ENCODE measurements around the gene WBP4.

WBP4 gene

DNA sequence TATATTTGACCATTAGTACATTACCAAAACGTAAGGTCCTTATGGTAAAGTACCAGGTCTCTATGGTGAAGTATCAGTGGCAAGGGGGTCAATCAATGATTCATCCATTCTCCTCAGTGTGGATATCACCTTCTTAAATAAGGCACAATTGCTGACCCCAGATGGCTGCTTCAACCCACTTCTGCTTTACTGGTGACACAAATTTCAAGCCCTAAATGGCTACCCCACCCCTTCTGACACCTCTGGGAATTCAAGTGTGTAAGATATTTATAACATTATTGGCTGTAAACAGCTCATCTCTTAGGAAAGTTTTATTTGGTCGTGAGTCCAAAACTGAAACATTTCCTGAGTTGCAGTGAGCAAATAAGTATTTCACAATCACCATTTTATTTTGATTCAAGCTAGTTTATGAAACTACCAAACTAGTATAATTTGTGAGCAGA lies 7.9 kb upstream of the WBP4 start:
- peak overlapping the region; percentile 2 for H3K4me3 ChIP-seq (ENCODE audit: low read depth, low read length)
- DNase-seq (ENCODE audit: low read depth): peak; percentile 93
- TF ChIP-seq POLR2A (IDR thresholded peaks at IDR 0.05; ENCODE audit: extremely low read depth, insufficient read length) (no peak), MYC (IDR thresholded peaks at IDR 0.05; ENCODE audit: low read depth, low read length) (no peak)
- TF ChIP-seq, protein P1, sequence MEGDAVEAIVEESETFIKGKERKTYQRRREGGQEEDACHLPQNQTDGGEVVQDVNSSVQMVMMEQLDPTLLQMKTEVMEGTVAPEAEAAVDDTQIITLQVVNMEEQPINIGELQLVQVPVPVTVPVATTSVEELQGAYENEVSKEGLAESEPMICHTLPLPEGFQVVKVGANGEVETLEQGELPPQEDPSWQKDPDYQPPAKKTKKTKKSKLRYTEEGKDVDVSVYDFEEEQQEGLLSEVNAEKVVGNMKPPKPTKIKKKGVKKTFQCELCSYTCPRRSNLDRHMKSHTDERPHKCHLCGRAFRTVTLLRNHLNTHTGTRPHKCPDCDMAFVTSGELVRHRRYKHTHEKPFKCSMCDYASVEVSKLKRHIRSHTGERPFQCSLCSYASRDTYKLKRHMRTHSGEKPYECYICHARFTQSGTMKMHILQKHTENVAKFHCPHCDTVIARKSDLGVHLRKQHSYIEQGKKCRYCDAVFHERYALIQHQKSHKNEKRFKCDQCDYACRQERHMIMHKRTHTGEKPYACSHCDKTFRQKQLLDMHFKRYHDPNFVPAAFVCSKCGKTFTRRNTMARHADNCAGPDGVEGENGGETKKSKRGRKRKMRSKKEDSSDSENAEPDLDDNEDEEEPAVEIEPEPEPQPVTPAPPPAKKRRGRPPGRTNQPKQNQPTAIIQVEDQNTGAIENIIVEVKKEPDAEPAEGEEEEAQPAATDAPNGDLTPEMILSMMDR (IDR thresholded peaks at IDR 0.05; ENCODE audit: low read depth, low read length): no peak
- TF ChIP-seq, protein P2, sequence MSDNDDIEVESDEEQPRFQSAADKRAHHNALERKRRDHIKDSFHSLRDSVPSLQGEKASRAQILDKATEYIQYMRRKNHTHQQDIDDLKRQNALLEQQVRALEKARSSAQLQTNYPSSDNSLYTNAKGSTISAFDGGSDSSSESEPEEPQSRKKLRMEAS (IDR thresholded peaks at IDR 0.05; ENCODE audit: low read depth, low read length): no peak

DNA sequence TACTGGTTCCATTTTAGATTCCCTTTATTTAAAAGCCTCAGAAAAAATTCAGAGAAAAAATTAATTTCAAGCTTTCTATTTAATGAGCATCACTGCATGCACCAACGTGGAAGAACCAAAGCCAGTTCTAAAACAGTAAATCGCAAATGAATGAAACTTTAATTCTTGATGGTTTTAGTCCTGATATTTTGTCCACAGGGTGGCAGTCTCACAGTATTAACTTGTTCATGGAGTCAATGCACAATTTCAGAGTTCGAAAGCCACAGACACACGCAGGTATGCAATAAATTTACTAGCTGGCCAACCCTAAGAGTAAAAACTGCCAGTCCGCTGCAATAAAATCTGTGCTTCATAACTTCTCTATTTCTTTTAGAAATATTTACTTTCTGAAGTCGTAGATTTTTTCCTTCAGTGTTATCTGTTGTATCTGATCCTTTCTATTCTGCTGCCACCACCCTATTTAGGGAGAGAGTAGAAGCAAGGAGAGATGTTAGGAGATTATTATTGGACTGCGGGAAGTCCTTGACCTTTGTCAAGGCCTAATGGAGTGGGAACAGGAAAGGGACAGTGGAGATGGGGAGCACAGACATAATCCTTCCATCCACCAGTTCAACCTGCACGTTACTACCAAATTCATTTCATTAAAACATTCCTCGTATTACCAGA lies 7.0 kb upstream of the WBP4 start:
- no peak overlapping the region for H3K4me3 ChIP-seq (ENCODE audit: low read depth, low read length)
- DNase-seq (ENCODE audit: low read depth): peak; percentile 85
- TF ChIP-seq, protein P2 (IDR thresholded peaks at IDR 0.05; ENCODE audit: low read depth, low read length): peak; percentile 27; the same call in 1 of the 2 replicates
- TF ChIP-seq, protein P1 (IDR thresholded peaks at IDR 0.05; ENCODE audit: low read depth, low read length): peak; percentile 38
- no peak for TF ChIP-seq POLR2A (IDR thresholded peaks at IDR 0.05; ENCODE audit: extremely low read depth, insufficient read length)
- peak; percentile 12; the same call in 1 of the 2 replicates for TF ChIP-seq MYC (IDR thresholded peaks at IDR 0.05; ENCODE audit: low read depth, low read length)

DNA sequence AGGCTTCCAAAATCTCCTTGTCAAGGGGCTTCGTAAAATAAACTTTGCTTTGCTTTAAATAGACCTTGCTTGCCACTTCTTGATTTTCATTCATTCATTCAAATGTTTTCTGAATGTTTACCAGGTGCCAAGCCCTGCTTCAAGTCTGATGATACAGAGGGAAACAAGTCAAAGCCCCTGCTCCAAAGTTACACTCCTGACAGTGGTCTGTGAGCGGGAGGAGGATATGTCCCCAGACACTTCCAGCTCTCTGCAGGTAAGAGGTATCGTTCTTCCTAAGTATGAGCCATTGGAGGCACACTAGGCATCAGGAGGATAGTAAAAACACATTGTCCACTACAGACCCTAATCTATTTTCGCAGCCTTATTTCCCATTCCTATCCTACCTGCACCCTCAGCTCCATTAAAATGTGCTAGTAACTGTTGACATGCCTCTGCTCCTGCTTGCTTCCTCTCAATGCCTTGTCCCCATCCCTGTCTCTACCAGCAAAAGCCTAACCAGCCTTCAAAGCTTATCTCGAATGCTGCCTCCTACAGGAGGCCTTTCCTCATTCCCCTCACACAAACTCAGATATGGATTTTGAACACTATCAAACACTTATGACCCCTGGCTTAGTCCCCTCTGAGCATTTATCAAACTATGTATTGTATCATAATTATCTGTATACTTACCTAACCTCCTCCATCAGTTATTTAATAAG lies 6.2 kb upstream of the WBP4 start:
- no peak overlapping the region for H3K4me3 ChIP-seq (ENCODE audit: low read depth, low read length)
- TF ChIP-seq POLR2A (IDR thresholded peaks at IDR 0.05; ENCODE audit: extremely low read depth, insufficient read length): no peak
- TF ChIP-seq, protein P1 (IDR thresholded peaks at IDR 0.05; ENCODE audit: low read depth, low read length): peak; percentile 67
- 0 out of 2 replicates have a peak, but pooled peaks have one; percentile 13 for TF ChIP-seq MYC (IDR thresholded peaks at IDR 0.05; ENCODE audit: low read depth, low read length)
- TF ChIP-seq, protein P2 (IDR thresholded peaks at IDR 0.05; ENCODE audit: low read depth, low read length): no peak
- peak; percentile 68 for DNase-seq (ENCODE audit: low read depth)

DNA sequence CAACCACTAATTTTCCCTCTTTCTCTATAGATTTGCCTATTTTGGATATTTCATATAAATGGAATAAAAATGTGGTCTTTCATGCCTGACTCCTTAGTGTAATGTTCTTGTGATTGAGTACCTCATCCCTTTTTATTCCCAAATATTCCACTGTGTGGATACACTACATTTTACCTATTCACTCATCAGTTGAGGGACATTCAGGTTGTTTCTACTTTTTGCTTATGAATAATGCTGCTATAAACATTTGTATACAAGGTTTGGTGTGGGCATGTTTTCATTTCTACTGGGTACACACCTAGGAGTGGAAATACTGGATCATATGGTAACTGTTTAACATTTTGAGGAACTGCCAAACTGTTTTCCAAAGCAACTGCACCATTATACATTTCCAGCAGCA lies 5.1 kb upstream of the WBP4 start:
- TF ChIP-seq, protein P2 (IDR thresholded peaks at IDR 0.05; ENCODE audit: low read depth, low read length): no peak
- TF ChIP-seq POLR2A (IDR thresholded peaks at IDR 0.05; ENCODE audit: extremely low read depth, insufficient read length) (no peak), MYC (IDR thresholded peaks at IDR 0.05; ENCODE audit: low read depth, low read length) (no peak)
- TF ChIP-seq, protein P1 (IDR thresholded peaks at IDR 0.05; ENCODE audit: low read depth, low read length): no peak
- no peak overlapping the region for H3K4me3 ChIP-seq (ENCODE audit: low read depth, low read length)
- DNase-seq (ENCODE audit: low read depth): no peak

DNA sequence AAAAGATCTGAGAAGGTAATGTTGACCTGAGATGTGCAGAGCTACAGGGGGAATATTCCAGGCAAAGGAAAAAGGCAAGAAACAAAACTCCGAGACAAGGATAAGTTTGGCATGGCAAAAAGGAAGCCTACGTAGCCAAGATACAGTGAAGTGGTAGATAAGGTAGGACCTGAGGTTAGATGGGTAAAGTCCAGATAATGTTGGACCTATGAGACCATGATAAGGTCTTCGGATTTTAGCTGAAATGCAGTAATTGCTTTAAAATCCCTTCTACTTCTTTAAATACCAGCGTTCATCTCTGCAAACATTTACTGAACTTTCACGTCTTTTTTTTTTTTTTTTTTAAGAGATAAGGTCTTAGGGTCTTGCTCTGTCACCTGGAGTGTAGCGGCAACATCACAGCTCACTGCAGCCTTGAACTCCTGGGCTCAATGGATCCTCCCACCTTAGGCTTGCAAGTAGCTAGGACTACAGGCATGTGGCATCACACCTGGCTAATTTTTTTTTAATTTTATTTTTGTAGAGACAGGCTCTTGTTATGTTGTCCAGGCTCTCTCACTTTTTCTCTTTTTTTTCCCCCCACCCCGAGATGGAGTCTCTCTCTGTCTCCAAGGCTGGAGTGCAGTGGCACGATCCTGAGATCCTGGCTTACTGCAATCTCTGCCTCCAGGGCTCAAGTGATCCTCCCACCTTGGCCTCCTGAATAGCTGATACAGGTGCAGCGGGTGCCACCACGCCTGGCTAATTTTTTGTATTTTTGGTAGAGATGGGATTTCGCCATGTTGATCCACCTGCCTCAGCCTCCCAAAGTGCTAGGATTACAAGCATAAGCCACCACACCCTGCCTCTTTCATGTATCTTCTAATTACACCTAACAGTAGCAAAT lies 4.2 kb upstream of the WBP4 start:
- no peak for TF ChIP-seq MYC (IDR thresholded peaks at IDR 0.05; ENCODE audit: low read depth, low read length)
- TF ChIP-seq, protein P1 (IDR thresholded peaks at IDR 0.05; ENCODE audit: low read depth, low read length): no peak
- TF ChIP-seq POLR2A (IDR thresholded peaks at IDR 0.05; ENCODE audit: extremely low read depth, insufficient read length): no peak
- TF ChIP-seq, protein P2 (IDR thresholded peaks at IDR 0.05; ENCODE audit: low read depth, low read length): no peak
- no peak for DNase-seq (ENCODE audit: low read depth)
- H3K4me3 ChIP-seq (ENCODE audit: low read depth, low read length): no peak overlapping the region
